Measurements from ENCODE around the gene PRKAG2. TPM values are rescaled to one million over a fixed set of nuclear protein-coding genes. Genes with fewer than 3 reads are reported as not detected.
A peak's percentile ranks its signal among the peaks of the same experiment; 100 is the strongest.

PRKAG2 gene
- total and polyA plus RNA-seq, 4 donors: 36.7 to 46.1 (median 40.0) TPM

GRCh38 chr7:151518105-151518946 lies 358.6 kb downstream of the PRKAG2 start:
- WGBS (ENCODE audit: insufficient coverage): 1% methylated on average over 27 of the region's 36 CpGs
- Histone ChIP-seq H3K27me3 (ENCODE audit: control insufficient read depth, insufficient read depth, low read length) (no peaks in the 10 kb centered on the region), H3K9me3 (ENCODE audit: control insufficient read depth, insufficient read depth, low read length) (no peaks in the 10 kb centered on the region), H3K36me3 (ENCODE audit: control insufficient read depth, insufficient read depth, low read length) (no peaks in the 10 kb centered on the region), H3K4me3 (ENCODE audit: low read depth, low read length) (peak overlapping the region; percentile 68), H3K4me1 (ENCODE audit: control insufficient read depth, insufficient read depth, low read length) (peaks cover 25% of the 10 kb centered on the region), H3K27ac (ENCODE audit: low read depth, low read length) (peak overlapping the region; percentile 91)
- DNase-seq (ENCODE audit: low read depth in 4 of 6, low spot score in 6 of 6): peak in 2 of 6 donors; percentile 53 to 54

GRCh38 chr7:151517601-151518104 lies 359.3 kb downstream of the PRKAG2 start:
- no peaks in the 10 kb centered on the region for H3K9me3 ChIP-seq (ENCODE audit: control insufficient read depth, insufficient read depth, low read length)
- peak in 1 of 6 donors; percentile 11 for DNase-seq (ENCODE audit: low read depth in 4 of 6, low spot score in 6 of 6)
- 43% methylated on average over 2 of the region's 7 CpGs for WGBS (ENCODE audit: insufficient coverage)
- H3K27me3 ChIP-seq (ENCODE audit: control insufficient read depth, insufficient read depth, low read length): no peaks in the 10 kb centered on the region
- peak overlapping the region; percentile 68 for H3K4me3 ChIP-seq (ENCODE audit: low read depth, low read length)
- H3K36me3 ChIP-seq (ENCODE audit: control insufficient read depth, insufficient read depth, low read length): no peaks in the 10 kb centered on the region
- peak overlapping the region; percentile 91 for H3K27ac ChIP-seq (ENCODE audit: low read depth, low read length)
- peaks cover 25% of the 10 kb centered on the region for H3K4me1 ChIP-seq (ENCODE audit: control insufficient read depth, insufficient read depth, low read length)

- no peaks in the 10 kb centered on the region for H3K9me3 ChIP-seq (ENCODE audit: control insufficient read depth, insufficient read depth, low read length)
- H3K36me3 ChIP-seq (ENCODE audit: control insufficient read depth, insufficient read depth, low read length): no peaks in the 10 kb centered on the region
- H3K27ac ChIP-seq (ENCODE audit: low read depth, low read length): no peak overlapping the region
- no peaks in the 10 kb centered on the region for H3K27me3 ChIP-seq (ENCODE audit: control insufficient read depth, insufficient read depth, low read length)
- peak in 1 of 6 donors; percentile 20 for DNase-seq (ENCODE audit: low read depth in 4 of 6, low spot score in 6 of 6)
- H3K4me1 ChIP-seq (ENCODE audit: control insufficient read depth, insufficient read depth, low read length): peaks cover 18% of the 10 kb centered on the region
- no peak overlapping the region for H3K4me3 ChIP-seq (ENCODE audit: low read depth, low read length)
These were observed 361.7 kb downstream of the PRKAG2 start for GRCh38 chr7:151515276-151515565.

GRCh38 chr7:151514461-151515275 lies 362.2 kb downstream of the PRKAG2 start:
- Histone ChIP-seq H3K9me3 (ENCODE audit: control insufficient read depth, insufficient read depth, low read length) (no peaks in the 10 kb centered on the region), H3K27ac (ENCODE audit: low read depth, low read length) (no peak overlapping the region), H3K4me1 (ENCODE audit: control insufficient read depth, insufficient read depth, low read length) (peaks cover 16% of the 10 kb centered on the region), H3K4me3 (ENCODE audit: low read depth, low read length) (no peak overlapping the region), H3K36me3 (ENCODE audit: control insufficient read depth, insufficient read depth, low read length) (no peaks in the 10 kb centered on the region), H3K27me3 (ENCODE audit: control insufficient read depth, insufficient read depth, low read length) (no peaks in the 10 kb centered on the region)
- WGBS (ENCODE audit: insufficient coverage): 100% methylated on average over 2 of the region's 6 CpGs
- no peak for DNase-seq (ENCODE audit: low read depth in 4 of 6, low spot score in 6 of 6)

GRCh38 chr7:151513133-151513532 lies 363.8 kb downstream of the PRKAG2 start:
- Histone ChIP-seq H3K4me1 (ENCODE audit: control insufficient read depth, insufficient read depth, low read length) (peaks cover 18% of the 10 kb centered on the region), H3K4me3 (ENCODE audit: low read depth, low read length) (no peak overlapping the region), H3K27me3 (ENCODE audit: control insufficient read depth, insufficient read depth, low read length) (no peaks in the 10 kb centered on the region), H3K27ac (ENCODE audit: low read depth, low read length) (no peak overlapping the region), H3K9me3 (ENCODE audit: control insufficient read depth, insufficient read depth, low read length) (no peaks in the 10 kb centered on the region), H3K36me3 (ENCODE audit: control insufficient read depth, insufficient read depth, low read length) (no peaks in the 10 kb centered on the region)
- no CpG with 5 or more reads among the region's 1 CpG for WGBS (ENCODE audit: insufficient coverage)
- no peak for DNase-seq (ENCODE audit: low read depth in 4 of 6, low spot score in 6 of 6)

- WGBS (ENCODE audit: insufficient coverage): 66% methylated on average over 4 of the region's 7 CpGs
- DNase-seq (ENCODE audit: low read depth in 4 of 6, low spot score in 6 of 6): no peak
- Histone ChIP-seq H3K36me3 (ENCODE audit: control insufficient read depth, insufficient read depth, low read length) (no peaks in the 10 kb centered on the region), H3K4me3 (ENCODE audit: low read depth, low read length) (no peak overlapping the region), H3K9me3 (ENCODE audit: control insufficient read depth, insufficient read depth, low read length) (no peaks in the 10 kb centered on the region), H3K27me3 (ENCODE audit: control insufficient read depth, insufficient read depth, low read length) (no peaks in the 10 kb centered on the region), H3K4me1 (ENCODE audit: control insufficient read depth, insufficient read depth, low read length) (peaks cover 14% of the 10 kb centered on the region), H3K27ac (ENCODE audit: low read depth, low read length) (no peak overlapping the region)
These were observed 364.6 kb downstream of the PRKAG2 start for GRCh38 chr7:151512353-151512752.

- Histone ChIP-seq H3K36me3 (ENCODE audit: control insufficient read depth, insufficient read depth, low read length) (no peaks in the 10 kb centered on the region), H3K27me3 (ENCODE audit: control insufficient read depth, insufficient read depth, low read length) (no peaks in the 10 kb centered on the region), H3K27ac (ENCODE audit: low read depth, low read length) (no peak overlapping the region), H3K4me3 (ENCODE audit: low read depth, low read length) (no peak overlapping the region), H3K4me1 (ENCODE audit: control insufficient read depth, insufficient read depth, low read length) (peaks cover 10% of the 10 kb centered on the region), H3K9me3 (ENCODE audit: control insufficient read depth, insufficient read depth, low read length) (no peaks in the 10 kb centered on the region)
- WGBS (ENCODE audit: insufficient coverage): no CpG with 5 or more reads among the region's 4 CpGs
- DNase-seq (ENCODE audit: low read depth in 4 of 6, low spot score in 6 of 6): no peak
These were observed 365.0 kb downstream of the PRKAG2 start for GRCh38 chr7:151511946-151512345.

GRCh38 chr7:151511270-151511669 lies 365.6 kb downstream of the PRKAG2 start:
- H3K9me3 ChIP-seq (ENCODE audit: control insufficient read depth, insufficient read depth, low read length): no peaks in the 10 kb centered on the region
- no peak overlapping the region for H3K27ac ChIP-seq (ENCODE audit: low read depth, low read length)
- H3K36me3 ChIP-seq (ENCODE audit: control insufficient read depth, insufficient read depth, low read length): no peaks in the 10 kb centered on the region
- no peak for DNase-seq (ENCODE audit: low read depth in 4 of 6, low spot score in 6 of 6)
- H3K27me3 ChIP-seq (ENCODE audit: control insufficient read depth, insufficient read depth, low read length): no peaks in the 10 kb centered on the region
- no peak overlapping the region for H3K4me3 ChIP-seq (ENCODE audit: low read depth, low read length)
- H3K4me1 ChIP-seq (ENCODE audit: control insufficient read depth, insufficient read depth, low read length): peaks cover 6% of the 10 kb centered on the region
- WGBS (ENCODE audit: insufficient coverage): no CpG with 5 or more reads among the region's 4 CpGs

- Histone ChIP-seq H3K36me3 (ENCODE audit: control insufficient read depth, insufficient read depth, low read length) (no peaks in the 10 kb centered on the region), H3K27me3 (ENCODE audit: control insufficient read depth, insufficient read depth, low read length) (no peaks in the 10 kb centered on the region), H3K9me3 (ENCODE audit: control insufficient read depth, insufficient read depth, low read length) (no peaks in the 10 kb centered on the region), H3K4me3 (ENCODE audit: low read depth, low read length) (no peak overlapping the region), H3K27ac (ENCODE audit: low read depth, low read length) (no peak overlapping the region), H3K4me1 (ENCODE audit: control insufficient read depth, insufficient read depth, low read length) (peaks cover 5% of the 10 kb centered on the region)
- WGBS (ENCODE audit: insufficient coverage): 63% methylated on average over 4 of the region's 5 CpGs
- no peak for DNase-seq (ENCODE audit: low read depth in 4 of 6, low spot score in 6 of 6)
These were observed 367.1 kb downstream of the PRKAG2 start for GRCh38 chr7:151509670-151510333.
